NCI-H1930 (cell line): ENCODE measurements around the gene CD8B2.
"Not testable (repeated sequence)": the region's sequence is repeated elsewhere in the genome, so short reads cannot be mapped to it uniquely, and the experiment has no call there.

Source experiments
- DNase-seq, 2 experiments: peaks; one replicate each; lab custom pipeline; 2025; lab: John Stamatoyannopoulos, UW

CD8B2 gene

DNA sequence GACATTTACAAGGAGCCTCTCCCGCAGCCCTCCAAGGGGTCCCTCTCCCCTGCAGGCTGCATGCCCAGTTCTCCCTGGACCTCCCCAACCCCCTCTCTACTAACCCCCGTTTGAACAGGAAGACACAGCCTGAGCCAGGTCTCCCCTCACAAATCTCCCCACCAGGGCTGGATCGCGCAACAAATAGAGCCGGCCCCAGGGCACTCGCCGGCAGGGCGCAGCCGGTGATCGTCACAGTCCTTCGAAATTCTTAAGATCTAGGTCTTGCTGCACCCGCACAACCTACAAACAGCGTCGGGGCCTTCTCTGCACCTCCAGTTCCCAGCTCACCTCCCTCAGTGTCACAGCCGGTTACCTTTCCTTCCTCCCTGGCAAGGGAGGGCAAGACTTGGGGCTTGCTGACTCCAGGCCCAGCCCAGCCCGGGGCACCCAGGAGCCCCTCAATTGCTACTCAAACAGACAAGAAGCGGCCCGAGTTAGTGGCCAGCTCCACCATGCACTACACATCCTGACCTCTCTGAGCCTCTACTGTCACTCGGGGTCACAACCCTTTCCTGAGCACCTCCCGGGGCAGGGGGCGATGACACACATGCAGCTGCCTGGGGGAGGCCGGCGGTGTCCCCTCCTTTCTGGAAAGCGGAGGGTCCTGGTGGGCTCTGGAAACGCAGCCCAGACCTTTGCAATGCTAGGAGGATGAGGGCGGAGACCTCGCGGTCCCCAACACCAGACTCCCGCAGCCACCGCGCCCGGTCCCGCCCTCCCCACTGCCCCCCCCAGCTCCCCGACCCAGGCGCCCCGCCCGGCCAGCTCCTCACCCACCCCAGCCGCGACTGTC lies at the start of gene CD8B2:
TSS of gene CD8B2 (plus strand) at position 814 of the 835 bp plus-strand sequence. CDS start 63 bp downstream, outside the sequence.
- not testable (repeated sequence) for DNase-seq

DNA sequence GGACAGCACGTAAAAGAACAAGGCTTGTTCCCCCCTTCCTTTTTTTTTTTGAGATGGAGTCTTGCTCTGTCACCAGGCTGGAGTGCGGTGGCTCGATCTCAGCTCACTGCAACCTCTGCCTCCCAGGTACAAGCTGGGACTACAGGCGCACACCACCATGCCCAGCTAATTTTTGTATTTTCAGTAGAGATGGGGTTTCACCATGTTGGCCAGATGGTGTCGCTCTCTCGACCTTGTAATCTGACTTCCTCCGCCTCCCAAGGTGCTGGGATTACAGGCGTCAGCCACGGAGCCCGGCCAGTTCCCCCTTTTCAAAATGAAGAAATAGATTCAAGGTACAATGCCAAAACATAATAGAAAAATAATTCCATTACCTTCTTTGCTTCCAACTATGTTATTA lies 25.3 kb upstream of the CD8B2 start:
- not testable (repeated sequence) for DNase-seq

DNA sequence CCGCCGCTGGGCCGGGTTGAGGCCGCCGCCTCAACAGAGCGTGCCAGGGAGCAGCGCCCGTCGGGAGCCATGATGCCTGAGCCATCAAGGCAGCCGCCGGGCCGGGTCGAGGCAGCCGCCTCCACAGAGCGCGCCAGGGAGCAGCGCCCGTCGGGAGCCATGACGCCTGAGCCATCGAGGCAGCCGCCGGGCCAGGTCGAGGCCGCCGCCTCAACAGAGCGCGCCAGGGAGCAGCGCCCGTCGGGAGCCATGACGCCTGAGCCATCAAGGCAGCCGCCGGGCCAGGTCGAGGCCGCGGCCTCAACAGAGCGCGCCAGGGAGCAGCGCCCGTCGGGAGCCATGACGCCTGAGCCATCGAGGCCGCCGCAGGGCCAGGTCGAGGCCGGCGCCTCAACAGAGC lies 19.6 kb upstream of the CD8B2 start:
- DNase-seq: not testable (repeated sequence)

DNA sequence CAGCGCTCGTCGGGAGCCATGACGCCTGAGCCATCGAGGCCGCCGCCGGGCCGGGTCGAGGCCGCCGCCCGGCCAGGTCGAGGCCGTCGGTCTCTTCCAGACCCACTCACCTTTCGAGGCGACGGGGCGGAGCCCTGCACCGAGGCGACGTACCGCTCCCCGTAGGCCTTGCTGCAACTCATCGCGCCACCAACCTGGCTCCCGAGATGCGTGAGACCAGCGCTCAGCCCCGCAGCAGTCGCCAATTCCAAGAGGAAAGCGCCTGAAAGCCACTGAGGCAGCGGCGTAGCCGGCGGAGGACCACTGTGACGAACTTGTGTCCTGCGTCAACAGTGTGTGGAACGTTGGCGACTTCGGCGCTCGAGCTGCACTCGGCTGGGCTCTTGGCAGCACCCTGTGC lies 19.1 kb upstream of the CD8B2 start, which contains the start of gene RGPD3:
TSS of gene RGPD3 (minus strand) at position 307 of the 400 bp plus-strand sequence. CDS start at position 182, 125 bp downstream.
- not testable (repeated sequence) for DNase-seq

DNA sequence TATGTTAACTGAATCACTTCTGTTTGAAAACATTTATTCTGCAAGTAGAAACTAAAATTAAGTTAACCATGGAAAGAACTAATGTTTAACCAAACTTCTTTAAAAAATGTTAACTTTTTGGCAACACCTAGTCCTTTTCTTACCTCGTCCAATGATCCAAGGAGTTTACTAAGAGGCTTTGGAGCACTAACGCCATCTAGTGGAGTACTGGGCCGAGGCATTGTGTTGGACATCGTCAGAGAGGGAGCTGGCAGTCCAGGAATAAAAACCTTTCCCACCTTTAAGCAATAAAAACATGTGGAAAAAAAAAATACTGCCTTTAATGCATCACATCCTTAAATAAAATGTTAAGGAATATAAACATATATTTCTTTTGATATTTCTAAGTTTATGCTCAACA lies 16.5 kb upstream of the CD8B2 start:
- DNase-seq: not testable (repeated sequence)

DNA sequence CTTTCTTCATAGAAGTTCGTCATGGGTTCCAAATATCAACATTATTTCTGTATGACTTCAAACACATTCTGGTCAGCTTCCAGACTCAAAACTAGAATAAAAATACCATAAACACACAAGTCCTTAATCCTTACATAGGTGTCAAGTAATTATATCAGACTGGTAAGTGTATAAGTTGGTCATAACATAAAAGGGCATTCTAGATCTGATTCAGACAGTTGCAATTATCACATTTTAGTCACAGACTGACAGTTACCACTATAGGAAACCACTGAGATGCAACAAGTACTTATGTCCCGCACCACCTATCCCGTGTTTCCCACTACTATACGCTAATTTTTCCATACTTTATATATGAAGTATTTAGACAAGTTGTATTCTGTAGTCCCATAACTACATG lies 9.5 kb upstream of the CD8B2 start:
- not testable (repeated sequence) for DNase-seq

DNA sequence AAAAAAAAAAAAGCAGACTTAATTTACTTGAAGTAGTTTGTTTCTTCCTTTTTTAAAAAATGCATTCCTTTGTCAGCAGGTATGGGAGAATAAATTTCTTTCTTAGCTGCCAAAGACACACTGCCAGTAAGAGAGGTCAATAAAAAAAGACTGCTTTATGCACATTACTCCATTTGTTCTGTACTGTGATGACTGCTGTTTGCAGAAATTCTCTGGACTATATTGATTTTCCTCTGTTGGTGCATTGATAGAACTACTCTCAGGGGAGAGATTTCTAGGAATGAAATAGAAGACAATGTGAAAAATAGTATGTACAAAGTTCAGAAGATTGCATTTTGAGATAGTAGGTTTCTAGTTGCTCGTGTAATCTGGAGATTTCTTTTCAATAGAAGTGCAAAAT lies 7.6 kb upstream of the CD8B2 start:
- not testable (repeated sequence) for DNase-seq

DNA sequence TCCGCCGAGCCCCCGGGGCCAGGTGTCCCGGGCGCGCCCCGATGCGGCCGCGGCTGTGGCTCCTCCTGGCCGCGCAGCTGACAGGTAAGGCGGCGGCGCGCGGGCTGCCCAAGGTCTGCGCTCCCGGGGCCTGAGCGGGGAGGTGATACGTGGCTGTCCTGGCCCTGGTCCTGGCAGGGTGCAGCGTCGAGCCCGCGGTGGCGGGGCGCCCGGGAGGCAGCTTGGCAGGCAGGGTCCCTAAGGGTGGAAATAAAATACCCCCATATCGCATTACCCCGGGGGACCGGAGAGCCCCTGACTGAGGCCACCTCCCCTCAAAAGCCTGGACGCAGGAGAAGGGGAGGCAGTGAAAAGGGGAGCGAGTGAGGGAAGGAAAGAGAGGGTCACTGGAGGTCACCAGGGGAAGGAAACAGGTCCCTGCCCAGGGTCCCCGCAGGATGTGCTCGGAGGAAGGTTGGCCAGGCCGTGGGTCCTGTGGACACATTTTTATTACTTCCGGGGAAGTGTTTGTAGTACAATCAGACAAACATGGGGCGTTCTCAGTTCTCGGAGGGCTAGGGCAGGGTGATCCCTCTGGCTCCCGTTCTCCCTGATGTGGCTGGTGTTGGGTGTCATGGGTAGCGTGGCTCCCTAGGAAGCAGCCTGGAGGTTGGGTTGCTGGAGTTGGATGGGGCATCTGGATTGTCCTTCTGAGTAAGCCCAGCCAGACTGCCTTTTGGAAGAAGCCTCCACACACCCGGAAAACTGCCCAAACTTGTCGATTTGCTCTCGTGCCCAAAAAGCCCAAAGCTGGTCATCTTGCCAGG lies 425 bp downstream of the CD8B2 start:
- DNase-seq: not testable (repeated sequence)

DNA sequence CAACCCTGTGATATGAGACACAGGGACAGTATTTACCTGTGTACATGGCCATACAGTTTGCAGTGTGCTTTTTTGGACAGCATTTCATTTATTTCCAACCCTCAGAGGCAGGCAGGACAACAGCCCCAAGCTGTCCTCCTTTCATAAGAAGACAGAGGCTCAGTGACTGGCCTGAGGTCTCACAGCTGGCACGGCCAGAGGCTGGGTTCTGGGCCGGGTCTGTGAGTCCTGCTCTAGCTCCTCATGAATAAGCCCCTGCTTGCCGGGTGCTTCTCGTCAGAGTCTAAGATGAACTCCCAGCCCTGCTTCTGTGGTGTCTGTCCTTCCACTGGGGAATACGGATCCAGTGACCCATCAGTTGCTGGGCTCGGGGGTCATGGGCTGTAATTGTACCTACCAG lies 2.5 kb downstream of the CD8B2 start:
- DNase-seq: not testable (repeated sequence)

DNA sequence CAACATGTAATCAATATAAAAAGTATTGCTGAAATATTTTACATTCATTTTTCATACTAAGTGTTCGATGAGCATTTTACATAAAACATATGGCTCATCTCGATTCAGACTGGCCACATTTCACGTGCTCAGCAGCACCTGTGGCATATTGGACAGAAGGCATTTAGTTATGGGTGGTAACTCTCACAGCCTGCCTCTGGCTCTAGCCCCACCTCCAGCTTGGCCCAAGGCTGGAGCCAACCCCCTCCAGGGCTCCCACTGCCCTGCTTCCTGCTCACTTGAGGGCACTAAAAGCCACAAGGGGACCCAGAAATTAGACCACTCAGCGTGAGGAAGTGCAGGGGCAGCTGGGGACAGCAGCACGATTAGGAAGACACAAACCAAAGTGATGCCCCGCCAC lies 5.2 kb downstream of the CD8B2 start:
- DNase-seq: not testable (repeated sequence)

DNA sequence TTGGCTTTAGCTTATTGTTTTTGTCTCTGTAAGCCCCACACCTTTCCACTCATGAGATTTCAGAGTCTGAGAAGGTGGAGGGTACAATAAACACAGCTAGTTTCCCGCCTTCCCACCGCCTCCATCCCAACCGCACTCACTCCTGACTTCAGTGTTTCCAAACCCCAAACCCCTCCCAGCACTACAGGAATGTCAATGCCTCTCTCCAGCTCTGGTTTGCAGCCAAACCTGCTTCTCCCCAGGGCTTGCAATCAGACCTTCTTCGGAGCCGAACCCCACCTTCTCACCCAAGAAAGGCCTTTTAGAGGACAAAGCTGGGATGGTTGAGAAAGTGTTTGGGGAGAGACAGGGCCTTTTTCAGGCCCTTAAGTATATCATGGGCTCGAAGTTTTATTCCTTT lies 5.7 kb downstream of the CD8B2 start:
- not testable (repeated sequence) for DNase-seq

DNA sequence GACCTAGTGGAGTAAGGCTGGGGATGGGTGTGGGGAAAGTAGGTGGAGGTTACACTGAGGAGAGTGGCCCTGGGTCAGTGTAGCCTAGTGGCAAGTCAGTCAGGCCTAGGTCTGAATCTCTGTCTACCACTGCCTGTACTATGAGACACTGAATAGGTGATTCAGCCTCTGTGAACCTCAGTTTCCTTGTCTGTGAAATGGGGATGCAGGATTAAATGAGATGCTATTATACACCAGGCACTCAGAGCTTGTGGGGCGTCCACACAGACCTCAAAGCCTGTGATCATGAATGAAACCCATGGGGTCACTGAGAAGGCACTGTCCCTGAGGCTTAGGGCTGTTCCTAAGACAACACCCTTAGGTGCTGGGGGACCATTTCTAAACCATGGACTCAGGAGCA lies 11.4 kb downstream of the CD8B2 start:
- not testable (repeated sequence) for DNase-seq

DNA sequence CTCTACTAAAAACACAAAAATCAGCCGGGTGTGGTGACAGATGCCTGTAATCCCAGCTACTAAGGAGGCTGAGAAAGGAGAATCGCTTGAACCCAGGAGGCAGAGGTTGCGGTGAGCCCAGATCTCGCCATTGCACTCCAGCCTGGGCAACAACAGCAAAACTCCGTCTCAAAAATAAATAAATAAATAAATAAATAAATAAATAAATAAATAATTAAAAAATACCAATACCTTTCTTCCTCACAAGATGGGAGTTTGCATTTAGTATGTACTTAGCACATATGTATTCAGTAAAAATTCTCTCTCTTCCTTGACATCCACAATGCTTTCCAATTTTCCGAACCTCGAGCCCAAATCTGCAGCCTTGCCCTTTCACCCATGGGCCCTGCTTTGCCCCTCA lies 13.2 kb downstream of the CD8B2 start:
- not testable (repeated sequence) for DNase-seq

DNA sequence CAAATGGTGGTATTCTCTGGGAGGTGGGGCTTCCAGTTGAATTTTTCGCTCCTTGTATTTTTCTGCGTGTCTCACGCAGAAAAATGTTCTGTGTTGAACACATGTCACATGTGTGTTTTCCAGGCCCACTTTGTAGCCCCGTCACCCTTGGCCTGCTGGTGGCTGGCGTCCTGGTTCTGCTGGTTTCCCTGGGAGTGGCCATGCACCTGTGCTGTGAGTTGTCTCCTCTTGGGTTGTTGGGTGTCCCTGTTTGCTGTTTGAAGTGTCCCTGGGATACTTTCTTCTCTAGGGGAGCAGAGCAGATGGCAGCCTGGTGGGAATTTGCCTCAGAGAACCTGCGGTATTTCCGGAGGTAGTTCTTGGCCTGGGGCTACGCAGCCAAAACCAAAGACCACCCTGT lies 15.2 kb downstream of the CD8B2 start:
- not testable (repeated sequence) for DNase-seq

DNA sequence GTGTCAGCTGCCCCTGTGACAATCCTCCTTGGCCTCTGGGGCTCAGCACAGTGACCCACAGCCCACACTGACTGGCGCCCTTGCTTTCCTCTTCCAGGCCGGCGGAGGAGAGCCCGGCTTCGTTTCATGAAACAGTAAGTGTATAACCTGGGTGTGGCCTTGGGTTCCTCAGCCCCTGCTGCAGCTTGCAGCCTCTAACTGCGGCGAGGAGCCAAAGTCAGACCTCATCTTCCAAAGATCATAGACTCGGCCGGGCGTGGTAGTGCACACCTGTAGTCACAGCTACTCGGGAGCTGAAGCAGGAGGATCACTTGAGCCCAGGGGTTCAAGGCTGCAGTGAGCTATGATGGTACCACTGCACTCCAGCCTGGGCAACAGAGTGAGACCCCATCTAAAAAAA lies 17.0 kb downstream of the CD8B2 start:
- not testable (repeated sequence) for DNase-seq

DNA sequence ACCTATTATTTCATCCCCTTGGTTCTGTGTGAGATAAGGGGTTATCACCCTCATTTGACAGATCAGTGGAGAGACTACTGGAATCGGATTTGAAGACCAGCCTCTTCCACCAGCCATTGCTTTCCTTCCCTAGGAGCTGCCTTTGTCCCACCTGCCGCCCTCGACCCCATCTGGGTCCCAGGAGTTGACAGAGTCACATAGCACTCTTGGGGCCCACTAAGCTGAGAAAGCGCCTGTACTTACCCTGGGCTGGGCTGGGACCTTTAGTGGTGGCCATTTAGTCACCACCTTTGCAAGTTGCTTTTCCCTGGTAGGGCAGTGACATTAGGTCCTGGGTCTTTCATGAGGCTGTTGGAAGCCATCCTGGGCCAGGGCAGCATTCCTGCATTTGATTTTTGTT lies 17.6 kb downstream of the CD8B2 start:
- DNase-seq: not testable (repeated sequence)

DNA sequence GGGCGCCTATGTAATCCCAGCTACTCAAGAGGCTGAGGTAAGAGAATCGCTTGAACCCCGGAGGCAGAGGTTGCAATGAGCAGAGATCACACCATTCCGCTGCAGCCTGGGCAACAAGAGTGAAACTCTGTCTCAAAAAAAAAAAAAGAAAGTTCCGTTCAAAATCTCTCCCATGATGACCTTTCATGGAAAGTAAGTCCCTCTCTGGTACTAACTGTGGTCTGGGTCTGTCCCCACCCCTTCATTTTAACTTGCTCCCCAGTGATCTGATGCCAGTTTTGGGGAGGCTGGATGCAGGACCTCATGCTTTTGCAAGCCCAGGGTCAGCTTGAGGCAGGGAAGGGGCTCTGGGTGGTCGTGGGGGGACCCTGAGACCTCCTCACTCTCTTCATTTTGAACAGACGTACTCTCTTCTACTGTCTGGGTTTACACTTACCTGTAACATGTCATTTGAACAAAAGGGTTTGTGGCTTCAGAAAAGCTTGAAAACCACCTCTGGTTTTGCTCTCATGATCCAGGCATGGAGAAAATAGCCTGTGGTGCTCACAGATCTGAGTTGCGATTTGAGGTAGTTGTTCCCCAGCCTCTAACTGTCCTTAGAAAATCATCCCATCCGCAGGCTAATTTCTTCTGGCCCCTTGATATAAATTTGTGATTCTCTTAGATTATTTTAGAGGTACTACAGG lies 19.0 kb downstream of the CD8B2 start:
- not testable (repeated sequence) for DNase-seq

DNA sequence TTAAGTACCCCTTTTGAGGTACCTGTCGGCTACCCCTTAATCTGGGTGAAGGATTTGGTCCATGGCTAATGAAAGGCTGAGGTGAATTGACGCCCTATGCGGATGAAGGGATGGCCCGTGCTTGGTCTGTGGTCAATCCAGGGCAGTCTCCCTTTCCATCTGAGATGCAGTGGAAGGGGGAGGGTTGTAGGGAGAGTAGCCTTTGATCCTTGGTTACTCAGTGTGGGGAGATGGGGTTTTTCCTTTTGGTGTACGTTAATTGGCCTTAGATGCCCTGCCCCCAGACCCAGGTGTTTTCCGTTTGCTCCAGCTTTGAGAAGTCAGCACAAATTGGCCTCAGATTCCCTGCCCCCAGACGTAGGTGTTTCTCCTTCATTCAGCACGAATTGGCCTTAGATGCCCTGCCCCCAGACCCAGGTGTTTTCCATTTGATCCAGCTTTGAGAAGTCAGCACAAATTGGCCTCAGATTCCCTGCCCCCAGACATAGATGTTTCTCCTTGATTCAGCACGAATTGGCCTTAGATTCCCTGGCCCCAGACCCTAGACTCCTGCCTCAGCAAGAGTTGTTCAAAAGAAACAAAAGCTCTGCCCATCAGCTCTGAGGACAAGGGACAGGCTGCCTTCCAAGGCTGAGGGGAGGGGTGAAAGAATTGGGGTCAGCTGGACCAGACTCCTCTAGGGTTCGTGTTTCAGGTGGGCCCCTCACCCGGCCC lies 21.7 kb downstream of the CD8B2 start:
- DNase-seq: not testable (repeated sequence)

DNA sequence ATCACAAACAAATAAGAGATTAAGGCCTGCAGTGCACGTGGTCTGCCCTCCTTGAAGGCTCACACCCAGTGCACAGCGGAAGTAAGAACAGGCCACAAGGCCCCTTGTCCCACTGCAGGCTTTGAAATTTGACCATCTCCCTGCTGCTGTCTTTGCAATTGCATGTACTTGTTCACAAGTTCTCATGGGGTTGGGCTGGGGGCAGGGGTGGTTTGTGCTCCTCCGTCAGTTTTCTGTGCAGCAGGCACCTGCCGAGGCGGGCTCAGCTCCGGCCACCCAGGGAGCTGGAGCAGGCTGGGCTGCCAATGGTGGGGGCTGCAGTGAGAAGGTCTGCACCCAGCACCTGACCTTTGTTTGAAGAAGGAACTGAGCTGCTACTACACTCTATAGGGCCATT lies 22.2 kb downstream of the CD8B2 start:
- not testable (repeated sequence) for DNase-seq

DNA sequence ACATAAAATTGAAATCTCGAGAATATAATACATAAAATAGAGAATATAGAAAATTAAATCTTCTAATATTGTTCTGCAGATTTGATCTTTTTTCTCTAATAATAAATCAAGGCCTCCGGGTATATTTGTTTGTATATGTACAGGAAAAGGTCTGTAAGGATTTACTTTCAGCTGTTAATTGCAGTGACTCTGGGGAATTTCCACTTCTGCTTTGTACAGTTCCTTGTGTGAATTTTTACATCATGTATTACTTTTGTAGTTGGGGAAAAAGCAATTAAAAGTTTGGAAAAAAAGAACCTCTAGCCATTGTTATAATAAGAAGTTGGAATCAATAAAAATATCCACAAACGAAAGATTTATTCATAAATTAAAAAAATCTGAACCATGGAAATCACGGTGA lies 23.6 kb downstream of the CD8B2 start:
- DNase-seq: not testable (repeated sequence)

DNA sequence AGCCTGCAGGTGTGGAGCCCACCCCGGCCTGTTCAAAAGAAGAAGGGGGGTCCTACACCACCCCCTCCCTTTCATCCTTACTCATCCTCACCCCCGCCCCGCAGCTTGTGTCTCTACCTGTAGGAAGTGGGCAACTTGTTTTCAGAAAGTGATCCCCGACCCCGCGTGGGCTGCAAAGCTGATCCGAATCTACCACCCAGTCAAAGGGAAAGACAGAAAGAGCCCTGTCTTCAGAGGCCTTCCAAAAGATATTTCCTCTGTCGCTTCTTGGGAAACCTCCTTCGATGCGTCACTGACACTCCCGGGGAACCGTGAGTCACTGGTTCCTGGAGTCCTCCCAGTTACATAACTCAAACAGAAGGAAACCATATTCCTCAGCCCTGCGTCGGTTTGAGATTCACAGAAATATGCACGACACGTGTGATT lies 24.3 kb downstream of the CD8B2 start:
- not testable (repeated sequence) for DNase-seq
